ENCODE measurements around the gene KRTAP5-5. TPM values are rescaled to one million over a fixed set of nuclear protein-coding genes. Genes with fewer than 3 reads are reported as not detected.
A peak's percentile ranks its signal among the peaks of the same experiment; 100 is the strongest.
"Not testable (repeated sequence)": the region's sequence is repeated elsewhere in the genome, so short reads cannot be mapped to it uniquely, and the experiment has no call there.

Gene KRTAP5-5
- total and polyA plus RNA-seq, 2 of the 8 experiments (the other 6 are each of a cell fraction or from before 2014, with no cell fraction given) = 0.09 TPM; not detected in 1

DNA sequence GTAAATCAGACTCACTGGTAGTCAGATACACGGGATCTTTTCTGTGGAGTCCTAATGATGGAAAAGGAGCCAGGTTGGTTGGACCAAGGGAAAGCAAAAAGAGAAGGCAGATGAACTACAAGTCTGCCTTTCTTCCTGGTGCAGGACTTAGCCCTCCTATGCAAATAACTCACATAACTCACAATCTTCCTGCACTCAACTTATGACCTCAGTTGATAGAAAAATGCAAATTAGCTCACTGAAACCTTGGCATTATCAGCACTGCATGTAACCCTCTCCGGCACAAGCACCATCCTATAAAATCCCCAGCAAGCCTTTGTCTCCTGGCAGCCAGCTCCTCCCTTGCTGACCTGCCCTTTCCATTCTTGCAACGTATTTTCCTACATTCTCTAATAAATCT, 27.9 kb upstream of the KRTAP5-5 start:
- POLR2A ChIA-PET (ENCODE audit: partially characterized antibody); H3K27ac ChIP-seq (ENCODE audit: low read depth, low read length); H3K4ac ChIP-seq (replicated peaks; ENCODE audit: insufficient read length, low read depth, low read length); H3K9ac ChIP-seq (replicated peaks in 1 of 4; ENCODE audit: extremely low read depth in 1 of 4, low read depth in 3 of 4, low read length in 3 of 4); H3K4me3 ChIP-seq (ENCODE audit: extremely low read depth in 1 of 4, insufficient read depth in 2 of 4, low read depth in 3 of 4, low read length in 4 of 4); H3K18ac ChIP-seq (ENCODE audit: extremely low read depth, low read length); H4K8ac ChIP-seq (ENCODE audit: extremely low read depth, insufficient read depth, low read length); H3K56ac ChIP-seq (replicated peaks; ENCODE audit: insufficient read length, low read depth, low read length); H3K79me2 ChIP-seq (ENCODE audit: control insufficient read depth in 1 of 2, insufficient read depth in 2 of 2, low read length in 2 of 2); H2BK5ac ChIP-seq (ENCODE audit: low read depth, low read length); H3K14ac ChIP-seq (ENCODE audit: insufficient read length); H4K20me1 ChIP-seq (replicated peaks in 1 of 2; ENCODE audit: control insufficient read depth in 1 of 2, insufficient read depth in 2 of 2, low read length in 2 of 2); H3K4me2 ChIP-seq (ENCODE audit: insufficient read depth in 1 of 2, low read depth in 2 of 2, low read length in 2 of 2); H3K36me3 ChIP-seq (ENCODE audit: control insufficient read depth in 2 of 4, insufficient read depth in 4 of 4, low read length in 3 of 4); H2AFZ ChIP-seq (ENCODE audit: low read length); H3K79me1 ChIP-seq (ENCODE audit: low read depth, low read length); H2AK5ac ChIP-seq (ENCODE audit: low read depth, low read length); DNase-seq (ENCODE audit: low read depth in 1 of 2, low spot score in 2 of 2); H4K91ac ChIP-seq (replicated peaks; ENCODE audit: insufficient read length, low read length); H3K9me3 ChIP-seq (ENCODE audit: insufficient read depth in 2 of 2, low read depth in 1 of 2, low read length in 1 of 2); H3K4me1 ChIP-seq (replicated peaks in 1 of 4; ENCODE audit: control insufficient read depth in 3 of 4, insufficient read depth in 4 of 4, low read length in 3 of 4); H3K23me2 ChIP-seq (ENCODE audit: low read depth, low read length); H2BK12ac ChIP-seq (ENCODE audit: low read depth, low read length); CTCF ChIA-PET (ENCODE audit: partially characterized antibody); H3K27me3 ChIP-seq (replicated peaks in 1 of 4; ENCODE audit: control insufficient read depth in 3 of 4, extremely low read depth in 1 of 4, insufficient read depth in 3 of 4, low read length in 3 of 4); H2BK120ac ChIP-seq (replicated peaks; ENCODE audit: low read depth, low read length); H3K23ac ChIP-seq (ENCODE audit: insufficient read length); H4K5ac ChIP-seq (ENCODE audit: insufficient read length, low read depth, low read length); H2BK20ac ChIP-seq (ENCODE audit: low read length); H2BK15ac ChIP-seq (ENCODE audit: low read length): not testable (repeated sequence)
- WGBS, 2 experiments (ENCODE audit: extremely low coverage in 1 of 2, insufficient coverage in 1 of 2, insufficient read length in 1 of 2, insufficient replicate concordance in 2 of 2, low coverage in 1 of 2, low lambda C conversion rate in 2 of 2, missing lambda C conversion rate in 1 of 2) = 93% methylated on average over 3 of the region's 3 CpGs; no CpG with 5 or more reads in 1 of the 2 experiments
- peak; percentile 95 for FAIRE-seq
